Effector memory CD4-positive, alpha-beta T cell (primary cell): ENCODE data around the gene HYCC2.
A peak's percentile ranks its signal among the peaks of the same experiment; 100 is the strongest.
"Not testable (repeated sequence)": the region's sequence is repeated elsewhere in the genome, so short reads cannot be mapped to it uniquely, and the experiment has no call there.

Source experiments
- DNase-seq, 3 donors: peaks; one replicate each; pipeline ENCODE4 v3.0.0-alpha.2; 2020
- H3K27ac ChIP-seq: 2 replicates; pipeline ENCODE4 v1.7.0; 2013; ENCODE audit warnings: mild to moderate bottlenecking, low read length, moderate library complexity; ENCODE audit not compliant: insufficient read depth, poor library complexity, severe bottlenecking
- H3K27me3 ChIP-seq: replicated peaks from 2 replicates; pipeline ENCODE4 v1.7.0; 2013; ENCODE audit warnings: mild to moderate bottlenecking, low read length; ENCODE audit not compliant: insufficient read depth, control insufficient read depth, poor library complexity, severe bottlenecking
- H3K36me3 ChIP-seq: 2 replicates; pipeline ENCODE4 v1.7.0; 2013; ENCODE audit warnings: mild to moderate bottlenecking, low read length, moderate library complexity; ENCODE audit not compliant: control insufficient read depth, insufficient read depth
- H3K4me1 ChIP-seq: 2 replicates; pipeline ENCODE4 v1.7.0; 2013; ENCODE audit warnings: low read length, mild to moderate bottlenecking; ENCODE audit not compliant: control insufficient read depth, insufficient read depth, poor library complexity, severe bottlenecking
- H3K4me3 ChIP-seq: 2 replicates; pipeline ENCODE4 v1.7.0; 2013; ENCODE audit warnings: low read length, low read depth, mild to moderate bottlenecking; ENCODE audit not compliant: insufficient read depth, poor library complexity, severe bottlenecking
- H3K9me3 ChIP-seq: 2 replicates; pipeline ENCODE4 v1.7.0; 2013; ENCODE audit warnings: mild to moderate bottlenecking, low read length, moderate library complexity; ENCODE audit not compliant: control insufficient read depth

HYCC2 gene

DNA sequence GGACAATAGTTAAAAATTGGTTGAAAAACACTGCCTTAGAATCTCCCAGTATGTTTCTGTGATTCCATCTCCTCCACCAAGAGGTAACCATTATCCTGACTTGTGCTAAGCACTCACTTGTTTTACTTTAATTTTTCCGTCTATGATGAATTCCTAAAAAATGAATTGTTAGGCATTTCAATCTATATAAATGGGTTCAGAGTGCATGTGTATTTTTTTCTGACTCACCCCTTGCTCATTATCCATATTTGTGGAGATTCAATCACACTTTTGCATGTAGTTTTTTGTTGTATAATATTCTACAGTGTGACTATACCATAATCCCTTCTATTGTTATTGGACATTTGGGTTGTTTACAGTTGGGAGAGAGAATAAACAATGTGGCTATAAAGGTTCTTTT is 1.6 kb upstream of the HYCC2 start:
- Histone ChIP-seq H3K27ac (no peak overlapping the region), H3K9me3 (no peaks in the 10 kb centered on the region), H3K4me3 (no peak overlapping the region), H3K4me1 (peaks cover 21% of the 10 kb centered on the region), H3K27me3 (no peaks in the 10 kb centered on the region), H3K36me3 (no peaks in the 10 kb centered on the region)
- DNase-seq: no peak

DNA sequence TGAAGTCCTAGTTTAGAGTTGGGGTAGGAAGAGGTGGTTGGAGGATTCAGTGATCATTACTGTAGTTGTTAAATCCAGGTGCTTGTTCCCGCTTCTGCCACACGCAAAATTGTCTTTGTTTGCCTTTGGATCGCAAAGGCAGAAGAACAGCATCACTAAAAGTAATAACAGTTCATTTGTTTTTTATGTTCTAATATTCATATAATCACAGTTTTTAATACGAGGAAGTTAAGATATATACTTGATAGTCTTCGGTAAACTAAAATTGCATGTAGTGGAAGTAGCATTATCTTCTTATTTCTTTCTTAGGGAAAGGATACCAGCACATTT is 695 bp upstream of the HYCC2 start:
- H3K27me3 ChIP-seq: no peaks in the 10 kb centered on the region
- DNase-seq: no peak
- H3K4me3 ChIP-seq: peak overlapping the region; percentile 93
- no peaks in the 10 kb centered on the region for H3K9me3 ChIP-seq
- peak overlapping the region; percentile 88 for H3K27ac ChIP-seq
- no peaks in the 10 kb centered on the region for H3K36me3 ChIP-seq
- H3K4me1 ChIP-seq: peaks cover 21% of the 10 kb centered on the region

DNA sequence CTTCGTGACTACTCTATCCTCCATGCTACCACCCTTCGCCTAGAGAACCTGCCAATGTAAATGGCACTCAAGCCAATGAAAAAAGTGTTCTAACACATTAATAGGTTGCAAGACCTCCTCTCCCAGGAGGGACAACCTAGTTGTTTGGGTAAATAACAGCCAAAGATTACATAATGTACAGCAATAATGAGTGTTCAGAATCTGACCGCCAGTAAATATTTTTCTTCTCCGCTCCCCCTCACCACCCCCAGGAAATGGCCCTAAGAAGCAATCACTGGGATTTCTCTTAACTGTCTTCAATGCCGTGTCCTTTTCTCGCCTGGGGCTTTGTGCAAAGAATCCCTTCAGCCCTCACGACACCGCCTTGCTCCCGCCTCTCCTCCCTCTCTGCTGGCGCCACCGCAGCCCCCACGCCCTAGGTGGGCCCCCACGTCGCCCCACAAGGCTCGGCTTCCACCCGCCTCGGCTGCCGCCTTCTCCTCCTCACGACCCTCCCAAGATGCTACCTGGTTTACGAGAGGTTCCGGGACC is 458 bp downstream of the HYCC2 start:
- H3K36me3 ChIP-seq: peaks cover 3% of the 10 kb centered on the region
- H3K9me3 ChIP-seq: no peaks in the 10 kb centered on the region
- H3K4me1 ChIP-seq: peaks cover 21% of the 10 kb centered on the region
- DNase-seq: no peak
- peak overlapping the region; percentile 93 for H3K4me3 ChIP-seq
- peak overlapping the region; percentile 88 for H3K27ac ChIP-seq
- H3K27me3 ChIP-seq: no peaks in the 10 kb centered on the region

DNA sequence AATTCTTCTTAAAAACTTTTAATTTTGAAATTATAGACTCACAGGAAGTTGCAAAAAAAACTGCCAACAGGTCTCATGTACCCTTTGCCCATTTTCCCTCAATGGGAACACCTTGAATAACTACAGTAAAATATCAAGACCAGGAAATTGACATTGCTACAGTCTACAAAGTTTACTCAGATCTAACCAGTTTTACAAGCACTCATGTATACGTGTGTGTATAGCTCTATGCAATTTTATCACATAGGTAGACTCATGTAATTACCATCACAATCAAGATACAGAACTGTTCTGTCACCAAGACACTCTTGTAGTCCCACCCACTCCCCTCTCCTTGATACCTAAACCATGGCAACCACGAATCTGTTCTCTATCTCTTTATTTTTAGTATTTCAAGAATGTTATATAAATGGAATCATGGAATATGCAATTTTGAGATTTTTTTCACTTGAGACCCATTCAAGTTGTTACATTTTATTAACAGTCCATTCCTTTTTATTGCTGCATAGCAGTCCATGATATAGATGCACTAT is 6.6 kb downstream of the HYCC2 start:
- peaks cover 3% of the 10 kb centered on the region for H3K36me3 ChIP-seq
- no peak overlapping the region for H3K27ac ChIP-seq
- no peak overlapping the region for H3K4me3 ChIP-seq
- peaks cover 8% of the 10 kb centered on the region for H3K4me1 ChIP-seq
- no peaks in the 10 kb centered on the region for H3K27me3 ChIP-seq
- DNase-seq: no peak
- no peaks in the 10 kb centered on the region for H3K9me3 ChIP-seq

DNA sequence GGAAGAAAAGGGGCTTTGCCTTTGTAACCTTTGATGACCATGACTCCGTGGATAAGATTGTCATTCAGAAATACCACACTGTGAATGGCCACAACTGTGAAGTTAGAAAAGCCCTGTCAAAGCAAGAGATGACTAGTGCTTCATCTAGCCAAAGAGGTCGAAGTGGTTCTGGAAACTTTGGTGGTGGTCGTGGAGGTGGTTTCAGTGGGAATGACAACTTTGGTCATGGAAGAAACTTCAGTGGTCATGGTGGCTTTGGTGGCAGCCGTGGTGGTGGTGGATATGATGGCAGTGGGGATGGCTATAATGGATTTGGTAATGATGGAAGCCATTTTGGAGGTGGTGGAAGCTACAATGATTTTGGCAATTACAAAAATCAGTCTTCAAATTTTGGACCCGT is 8.0 kb downstream of the HYCC2 start:
- not testable (repeated sequence) for H3K9me3 ChIP-seq, H3K4me1 ChIP-seq, H3K27me3 ChIP-seq, H3K36me3 ChIP-seq, H3K4me3 ChIP-seq, H3K27ac ChIP-seq, DNase-seq

DNA sequence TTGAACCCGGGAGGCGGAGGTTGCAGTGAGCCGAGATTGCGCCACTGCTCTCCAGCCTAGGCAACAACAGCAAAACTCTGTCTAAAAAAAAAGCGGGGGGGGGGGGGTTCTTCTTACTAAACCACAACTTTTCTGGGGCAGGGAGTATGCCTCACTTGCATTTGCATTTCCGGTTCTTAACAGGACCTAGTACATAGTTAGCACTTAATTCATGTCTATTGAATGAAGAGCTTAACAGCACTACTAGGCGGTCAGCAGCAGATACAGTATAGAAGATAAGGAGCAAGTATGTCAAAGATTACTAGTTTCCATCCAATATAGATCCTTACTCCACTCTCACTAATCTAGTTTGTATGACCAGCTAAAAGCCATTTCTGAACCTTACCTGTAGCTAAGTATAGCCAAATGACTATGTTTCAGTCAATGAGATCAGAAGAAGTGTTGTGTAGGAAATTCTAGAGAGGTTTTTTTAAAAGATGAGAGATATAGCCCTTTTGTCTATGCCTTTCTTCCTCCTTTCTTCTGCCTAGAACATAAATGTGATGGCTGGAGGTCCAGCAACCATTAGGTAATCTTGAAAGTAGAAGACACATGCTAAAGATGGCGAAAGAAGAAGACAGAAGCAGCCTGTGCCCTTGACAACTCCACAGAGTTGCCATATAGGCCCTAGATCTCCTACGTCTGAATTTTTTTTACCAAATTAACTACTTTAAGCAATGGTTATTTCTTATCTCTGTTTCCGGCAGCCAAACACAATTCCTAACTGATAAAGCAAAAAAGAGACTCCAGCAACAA is 11.3 kb downstream of the HYCC2 start:
- no peaks in the 10 kb centered on the region for H3K9me3 ChIP-seq
- H3K4me1 ChIP-seq: peaks cover 3% of the 10 kb centered on the region
- H3K36me3 ChIP-seq: no peaks in the 10 kb centered on the region
- no peak overlapping the region for H3K4me3 ChIP-seq
- no peaks in the 10 kb centered on the region for H3K27me3 ChIP-seq
- no peak overlapping the region for H3K27ac ChIP-seq
- no peak for DNase-seq

DNA sequence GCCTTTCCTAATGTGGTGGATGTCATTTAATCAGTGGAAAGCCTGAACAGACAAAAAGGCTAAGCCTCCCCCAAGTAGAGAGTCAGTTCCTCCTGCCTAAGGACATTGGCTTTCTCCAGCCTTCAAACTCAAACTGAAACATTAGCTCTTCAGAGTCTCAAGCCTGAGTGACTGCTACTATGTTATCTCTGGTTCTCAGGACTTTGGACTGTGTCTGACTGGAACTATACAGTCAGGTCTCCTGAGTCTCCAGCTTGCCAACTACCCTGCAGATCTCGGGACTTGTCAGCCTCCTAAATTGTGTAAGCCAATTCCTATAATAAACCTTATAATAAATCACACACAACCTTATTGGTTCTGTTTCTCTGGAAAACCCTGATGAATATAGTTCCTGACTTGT is 12.6 kb downstream of the HYCC2 start:
- no peak overlapping the region for H3K27ac ChIP-seq
- peaks cover 3% of the 10 kb centered on the region for H3K4me1 ChIP-seq
- H3K4me3 ChIP-seq: no peak overlapping the region
- no peaks in the 10 kb centered on the region for H3K36me3 ChIP-seq
- no peaks in the 10 kb centered on the region for H3K9me3 ChIP-seq
- no peaks in the 10 kb centered on the region for H3K27me3 ChIP-seq
- DNase-seq: no peak

DNA sequence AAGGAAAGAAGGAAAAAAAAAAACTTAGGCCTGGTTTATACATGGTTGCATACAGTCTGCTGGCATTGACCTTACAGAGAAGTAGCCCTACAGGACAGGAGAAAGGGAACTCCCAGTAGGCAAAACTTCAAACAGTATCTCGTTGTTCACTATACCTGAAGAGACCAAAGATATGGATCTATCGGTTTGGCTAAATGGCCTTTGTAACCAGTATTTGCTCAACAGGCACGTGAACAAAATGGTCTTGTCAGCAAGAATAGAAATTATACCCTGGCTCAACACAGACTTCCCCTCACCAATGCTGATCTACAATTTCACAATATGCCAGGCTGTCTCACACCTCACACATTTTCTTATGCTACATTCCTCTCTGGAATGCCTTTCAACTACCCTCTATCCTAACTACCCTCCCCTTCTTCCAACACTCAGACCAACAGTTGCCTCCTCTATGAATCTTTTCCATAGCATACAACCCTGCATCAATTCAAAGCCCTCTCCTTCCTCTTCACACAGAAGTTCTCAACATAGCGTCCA is 13.7 kb downstream of the HYCC2 start:
- Histone ChIP-seq H3K4me3 (no peak overlapping the region), H3K36me3 (no peaks in the 10 kb centered on the region), H3K9me3 (no peaks in the 10 kb centered on the region), H3K27me3 (no peaks in the 10 kb centered on the region), H3K27ac (no peak overlapping the region), H3K4me1 (peaks cover 3% of the 10 kb centered on the region)
- DNase-seq: no peak

DNA sequence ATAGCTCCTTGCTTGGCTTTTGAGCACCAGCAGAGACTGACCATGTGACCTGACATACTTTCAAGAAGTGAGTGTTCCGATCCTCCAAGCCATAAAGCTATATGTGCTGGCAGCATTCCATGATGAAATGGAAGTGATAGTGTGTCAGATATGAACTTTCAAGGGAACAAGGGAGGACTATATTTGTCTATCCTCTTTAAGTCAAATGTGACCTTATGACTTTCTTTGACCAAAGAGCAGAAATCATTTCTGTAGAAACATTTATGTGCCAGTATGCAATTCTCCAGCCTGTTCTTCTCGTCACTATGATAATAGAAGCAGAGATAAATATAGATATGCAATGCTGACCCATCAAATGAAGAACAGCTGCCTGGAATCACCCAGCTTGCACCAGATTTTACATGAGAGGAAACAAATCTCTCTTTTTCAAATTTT is 14.4 kb downstream of the HYCC2 start:
- H3K4me3 ChIP-seq: no peak overlapping the region
- no peaks in the 10 kb centered on the region for H3K36me3 ChIP-seq
- no peaks in the 10 kb centered on the region for H3K9me3 ChIP-seq
- peaks cover 3% of the 10 kb centered on the region for H3K4me1 ChIP-seq
- no peaks in the 10 kb centered on the region for H3K27me3 ChIP-seq
- H3K27ac ChIP-seq: no peak overlapping the region
- DNase-seq: no peak

DNA sequence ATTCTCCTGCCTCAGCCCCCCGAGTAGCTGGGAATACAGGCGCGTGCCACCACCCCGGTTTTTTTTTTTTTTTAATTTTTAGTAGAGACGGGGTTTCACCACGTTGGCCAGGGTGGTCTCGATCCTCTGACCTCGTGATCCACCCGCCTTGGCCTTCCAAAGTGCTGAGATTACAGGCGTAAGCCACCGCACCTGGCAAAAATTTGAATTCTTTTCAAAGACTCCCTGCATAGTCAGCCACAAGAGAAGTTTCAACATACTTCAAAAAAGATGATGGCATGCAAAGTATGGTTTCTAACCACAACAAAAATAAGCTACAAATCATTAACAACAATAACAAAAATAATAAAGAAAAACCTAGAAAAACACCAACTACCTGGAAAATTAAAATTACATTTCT is 22.0 kb downstream of the HYCC2 start:
- Histone ChIP-seq H3K27ac (no peak overlapping the region), H3K27me3 (no peaks in the 10 kb centered on the region), H3K4me3 (no peak overlapping the region), H3K4me1 (peaks cover 3% of the 10 kb centered on the region), H3K9me3 (no peaks in the 10 kb centered on the region), H3K36me3 (peaks cover 10% of the 10 kb centered on the region)
- DNase-seq: no peak
